ENCODE data around the gene LRRC56.

Gene LRRC56

DNA sequence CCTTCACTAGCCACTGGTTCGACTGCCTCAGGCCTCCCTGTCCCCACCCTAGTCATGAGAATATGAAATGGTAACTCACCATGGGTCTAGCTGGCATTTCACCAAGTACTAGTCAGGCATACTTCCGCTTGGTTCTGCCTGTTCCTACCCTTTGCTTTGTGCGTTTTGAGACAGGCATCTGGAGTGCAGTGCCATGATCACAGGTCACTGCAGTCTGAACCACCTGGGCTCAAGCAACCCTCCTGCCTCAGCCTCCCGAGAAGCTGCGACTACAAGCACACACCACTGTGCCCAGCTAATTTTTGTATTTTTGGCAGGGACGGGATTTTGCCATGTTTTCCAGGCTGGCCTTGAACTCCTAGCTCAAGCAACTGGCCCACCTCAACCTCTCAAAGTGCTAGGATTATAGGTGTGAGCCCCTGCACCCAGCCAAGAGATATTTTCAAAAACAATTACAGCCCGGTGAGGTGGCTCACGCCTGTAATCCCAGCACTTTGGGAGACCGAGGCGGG lies 16.1 kb upstream of the LRRC56 start:
- no peak for DNase-seq

DNA sequence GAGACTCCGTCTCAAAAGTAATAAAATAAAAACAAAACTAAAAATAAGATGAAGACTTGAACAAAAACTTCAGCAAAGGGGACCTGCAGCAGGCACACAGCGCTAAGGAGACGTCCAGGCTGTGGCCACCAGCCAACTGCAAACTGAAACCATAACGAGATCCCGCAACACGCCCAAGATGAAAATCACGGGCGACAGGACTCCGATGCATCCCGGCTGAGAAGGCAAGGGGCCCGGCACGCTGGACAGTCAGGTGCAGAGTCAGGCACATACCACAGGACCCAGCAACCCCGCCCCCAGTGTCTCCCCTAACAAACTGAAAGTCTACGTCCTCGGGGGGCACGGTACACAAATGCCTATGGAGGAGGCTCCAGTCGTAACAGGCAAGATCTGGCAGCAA lies 11.1 kb upstream of the LRRC56 start:
- no peak for DNase-seq

DNA sequence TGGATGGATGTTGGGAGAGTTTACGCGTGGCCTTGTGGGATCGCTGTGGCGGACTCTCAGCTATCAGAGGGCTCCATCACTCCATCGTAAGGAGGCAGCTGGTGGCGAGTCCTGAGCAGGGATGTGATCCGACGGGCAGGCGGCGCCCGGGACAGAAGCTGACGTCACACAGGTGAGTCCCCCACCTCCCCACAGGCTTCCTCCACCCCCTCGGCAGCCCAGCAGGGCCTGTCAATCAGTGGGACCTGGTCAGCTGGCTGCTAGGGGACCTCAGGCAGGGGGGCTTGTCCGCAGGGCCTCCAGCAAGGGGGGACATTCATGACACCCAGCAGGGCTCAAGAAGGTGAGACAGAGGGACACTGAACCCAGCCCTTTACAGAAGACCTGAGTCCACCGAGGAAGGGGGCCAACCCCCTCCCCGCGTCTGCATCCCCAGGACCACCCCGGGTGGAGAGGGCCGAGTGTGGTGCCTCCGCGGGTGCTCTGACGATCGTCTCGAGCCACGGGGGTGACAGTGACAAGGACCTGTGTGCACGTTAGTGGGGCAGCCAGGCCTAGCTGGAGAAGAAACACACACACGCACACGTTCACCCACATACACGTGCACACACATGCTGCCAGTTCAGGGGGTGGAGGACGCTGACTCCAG lies 9.0 kb upstream of the LRRC56 start:
- no peak for DNase-seq

DNA sequence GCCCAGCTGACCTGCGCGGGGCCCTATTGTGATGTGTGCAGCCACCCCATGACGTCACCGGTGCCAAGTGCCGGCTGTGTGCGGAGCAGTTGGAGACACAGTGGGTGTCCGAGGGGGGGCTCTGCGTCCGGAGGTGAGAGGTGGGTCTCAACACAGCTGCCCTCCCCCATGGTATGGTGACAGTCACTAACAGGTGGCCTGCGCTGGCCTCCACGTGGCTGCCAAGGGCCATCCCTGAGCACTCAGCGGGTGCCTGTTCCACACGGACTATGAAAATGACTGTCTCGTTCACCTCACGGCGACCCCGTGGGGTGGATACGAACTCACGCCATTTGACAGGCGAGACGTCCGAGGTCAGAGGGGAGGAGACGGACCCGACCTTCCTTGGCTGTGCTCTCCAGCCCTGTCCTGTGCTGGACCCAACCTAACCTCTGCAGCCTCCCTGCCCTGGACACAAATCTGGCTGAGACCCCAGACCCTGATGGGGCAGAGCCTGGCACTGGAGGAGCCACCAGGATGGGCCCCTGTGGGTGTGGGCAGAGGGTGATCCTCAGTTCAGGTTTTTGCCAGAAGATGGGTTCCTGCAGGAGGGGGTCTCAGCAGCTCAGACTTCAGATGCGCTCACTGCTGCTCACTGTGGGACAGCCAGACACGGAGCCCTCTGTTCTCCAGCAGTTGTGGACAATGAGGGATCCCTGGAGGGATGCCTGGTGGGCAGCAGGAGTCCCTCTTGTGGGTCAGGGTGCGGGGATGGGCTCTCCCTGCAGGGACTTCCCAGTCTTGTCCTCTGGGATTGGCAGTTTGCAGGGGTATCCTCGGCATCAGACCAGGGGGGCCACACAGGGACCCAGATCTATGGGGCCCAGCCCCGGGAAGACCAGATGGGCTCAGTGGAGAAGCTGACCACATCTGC lies 8.3 kb upstream of the LRRC56 start:
- no peak for DNase-seq

DNA sequence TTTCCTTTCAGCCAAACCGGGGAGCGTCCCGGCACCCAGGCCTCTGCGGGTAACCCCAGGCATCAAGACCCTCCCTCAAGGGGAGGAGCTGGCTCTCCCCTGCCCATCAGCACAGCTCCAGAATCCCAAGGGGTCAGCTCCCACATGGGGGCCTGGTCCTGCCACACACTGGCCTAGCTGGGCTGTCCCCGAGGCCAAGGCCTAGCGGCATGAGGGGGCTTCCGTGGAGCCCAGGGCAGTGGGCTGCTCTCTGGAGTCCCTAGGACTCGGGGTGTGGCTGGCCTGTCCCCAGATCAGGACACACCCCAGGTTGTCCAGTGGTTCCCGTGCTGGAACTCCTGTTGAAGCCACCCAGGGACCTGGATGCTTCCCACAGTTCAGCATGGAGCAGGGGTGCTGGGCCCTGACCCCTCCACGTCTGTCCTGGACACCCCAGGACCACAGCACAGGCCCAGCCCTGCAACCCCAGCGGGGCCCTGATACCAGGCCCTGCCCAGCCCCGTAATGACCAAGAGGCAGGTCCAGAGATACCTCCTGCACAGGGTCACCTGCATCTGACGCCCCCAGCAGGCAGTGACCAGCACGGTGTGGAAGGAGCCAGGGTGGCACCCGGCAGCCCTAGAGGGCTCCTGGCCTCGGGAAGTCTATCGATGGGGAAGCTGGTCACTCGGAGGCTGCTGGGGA lies 7.5 kb upstream of the LRRC56 start:
- no peak for DNase-seq

DNA sequence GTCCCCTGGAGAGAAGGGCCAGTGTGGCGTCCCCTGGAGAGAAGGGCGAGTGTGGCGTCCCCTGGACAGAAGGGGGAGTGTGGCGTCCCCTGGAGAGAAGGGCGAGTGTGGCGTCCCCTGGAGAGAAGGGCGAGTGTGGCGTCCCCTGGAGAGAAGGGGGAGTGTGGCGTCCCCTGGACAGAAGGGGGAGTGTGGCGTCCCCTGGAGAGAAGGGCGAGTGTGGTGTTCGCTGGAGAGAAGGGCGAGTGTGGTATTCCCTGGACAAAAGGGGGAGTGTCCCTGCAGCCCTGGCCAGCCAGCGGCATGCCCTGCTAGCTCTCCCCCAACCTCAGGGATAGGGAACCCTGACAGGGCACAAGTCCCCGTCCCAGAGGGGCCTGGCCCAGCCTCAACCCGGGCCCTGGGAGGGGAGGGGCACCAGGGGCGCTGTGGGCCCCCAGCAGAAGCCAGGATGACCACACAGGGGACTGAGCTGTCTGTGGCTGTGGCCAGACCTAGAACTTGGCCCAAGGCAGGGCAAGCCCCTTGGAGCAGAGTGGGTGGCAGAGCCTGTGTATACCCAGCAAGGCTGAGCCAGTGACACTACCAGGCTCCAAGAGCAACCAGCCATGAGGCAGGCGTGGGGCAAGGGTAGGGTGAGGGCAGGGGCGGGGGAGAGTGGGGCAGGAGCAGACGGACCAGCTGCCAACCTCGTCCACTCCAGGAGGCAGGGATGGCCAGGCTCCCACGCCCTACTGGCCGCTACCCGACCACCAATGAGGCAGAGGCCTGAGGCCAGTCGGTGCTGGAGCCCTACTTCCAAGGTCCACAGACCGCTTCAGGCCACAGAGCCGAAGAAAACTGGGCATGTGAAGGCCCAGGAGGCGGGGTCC lies 6.1 kb upstream of the LRRC56 start:
- no peak for DNase-seq

DNA sequence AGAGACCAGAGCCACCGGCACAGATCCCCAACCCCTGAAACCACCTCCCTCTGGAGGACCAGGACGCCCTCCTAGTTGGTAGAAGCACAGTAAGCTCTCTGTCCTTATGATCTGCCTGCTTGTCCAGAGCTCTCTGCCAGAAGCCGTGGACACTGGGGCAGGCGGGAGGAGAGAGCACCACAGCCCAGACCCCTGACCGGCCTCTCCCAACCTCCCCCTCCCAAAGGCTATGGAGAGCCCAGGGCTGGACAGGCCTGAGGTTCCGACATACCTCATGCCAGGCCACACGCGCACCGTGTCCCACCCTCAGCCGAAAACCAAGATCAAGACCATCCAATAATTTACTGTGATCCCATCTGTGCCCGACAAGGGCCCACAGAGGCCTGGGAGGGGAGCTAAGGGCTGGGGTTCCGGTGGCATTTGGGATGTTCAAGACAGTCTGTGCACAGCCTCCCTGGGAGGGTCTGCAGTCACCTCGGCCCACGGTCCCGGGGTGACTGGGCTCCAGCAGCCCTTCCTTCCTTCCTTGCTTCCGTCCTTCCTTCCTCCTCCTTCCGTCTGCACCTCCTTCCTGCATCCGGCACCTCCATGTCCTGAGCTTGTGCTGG lies 5.3 kb upstream of the LRRC56 start:
- no peak for DNase-seq

DNA sequence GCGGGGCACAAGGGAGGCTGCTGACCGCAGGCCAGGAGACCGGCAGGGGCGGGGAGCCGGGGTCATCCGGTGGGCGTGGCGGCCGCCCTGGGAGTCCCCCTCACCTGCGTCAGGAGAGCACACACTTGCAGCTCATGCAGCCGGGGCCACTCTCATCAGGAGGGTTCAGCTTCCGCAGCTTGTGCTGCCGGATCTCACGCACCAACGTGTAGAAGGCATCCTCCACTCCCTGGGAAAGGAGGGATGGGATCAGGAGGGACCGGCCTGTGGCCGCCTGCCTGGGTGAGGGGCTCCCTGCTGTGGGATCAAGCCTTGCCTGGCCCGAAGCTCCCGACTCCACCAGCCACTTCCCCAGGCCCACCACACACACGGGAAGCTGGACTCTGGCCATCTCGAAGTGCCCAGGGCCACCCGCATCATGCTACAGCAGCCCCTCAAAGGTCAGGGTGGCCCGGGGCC lies 4.8 kb upstream of the LRRC56 start:
- no peak for DNase-seq

DNA sequence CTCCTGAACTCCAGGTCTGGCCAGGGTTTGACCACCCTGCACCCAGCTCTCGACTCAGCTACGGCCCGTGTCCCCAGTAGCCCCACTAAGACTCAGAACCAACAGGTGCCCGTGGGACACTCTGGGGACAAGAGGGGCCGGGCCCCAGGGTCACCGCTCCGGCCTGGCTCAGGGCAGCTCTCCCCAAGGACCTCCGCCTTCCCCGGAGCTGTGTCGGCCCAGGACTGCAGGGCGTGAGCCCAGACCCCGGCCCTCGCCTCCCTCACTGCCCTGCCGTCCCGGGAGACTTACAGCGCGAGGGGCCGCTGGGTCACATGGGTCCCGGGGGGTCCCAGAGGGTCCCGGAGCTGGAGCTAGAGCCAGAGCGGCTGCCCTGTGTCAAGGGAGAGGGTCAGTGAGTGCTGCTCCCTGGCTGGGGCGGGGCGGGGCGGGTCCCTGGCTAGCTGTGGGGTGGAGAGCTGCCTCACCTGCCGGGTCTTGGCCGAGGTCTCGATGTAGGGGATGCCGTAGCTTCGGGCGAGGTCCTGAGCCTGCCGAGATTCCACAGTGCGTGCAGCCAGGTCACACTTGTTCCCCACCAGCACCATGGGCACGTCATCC lies 4.2 kb upstream of the LRRC56 start:
- DNase-seq = no peak

DNA sequence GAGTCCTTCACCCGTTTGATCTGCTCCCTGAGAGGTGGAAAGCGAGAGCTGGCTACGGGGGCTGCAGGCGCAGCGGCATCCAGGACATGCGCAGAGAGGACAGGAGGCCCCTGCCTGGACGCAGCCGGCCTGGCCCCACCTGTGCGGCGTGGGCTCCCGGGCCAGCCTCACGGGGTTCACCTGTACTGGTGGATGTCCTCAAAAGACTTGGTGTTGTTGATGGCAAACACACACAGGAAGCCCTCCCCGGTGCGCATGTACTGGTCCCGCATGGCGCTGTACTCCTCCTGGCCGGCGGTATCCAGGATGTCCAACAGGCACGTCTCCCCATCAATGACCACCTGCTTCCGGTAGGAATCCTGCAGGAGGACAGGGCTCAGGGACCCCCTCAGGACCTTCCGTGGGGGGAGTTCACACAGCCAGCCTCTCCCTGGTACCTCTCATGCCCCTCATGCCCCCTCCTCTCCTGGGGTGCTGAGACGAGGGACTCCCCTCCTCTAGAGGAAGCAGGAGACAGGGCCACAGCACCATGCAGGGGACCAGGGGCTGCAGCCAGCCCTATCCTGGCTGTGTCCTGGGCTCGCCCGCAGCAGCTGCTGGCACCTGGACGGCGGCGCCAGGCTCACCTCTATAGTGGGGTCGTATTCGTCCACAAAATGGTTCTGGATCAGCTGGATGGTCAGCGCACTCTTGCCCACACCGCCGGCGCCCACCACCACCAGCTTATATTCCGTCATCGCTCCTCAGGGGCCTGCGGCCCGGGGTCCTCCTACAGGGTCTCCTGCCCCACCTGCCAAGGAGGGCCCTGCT lies 3.5 kb upstream of the LRRC56 start:
- DNase-seq = no peak

DNA sequence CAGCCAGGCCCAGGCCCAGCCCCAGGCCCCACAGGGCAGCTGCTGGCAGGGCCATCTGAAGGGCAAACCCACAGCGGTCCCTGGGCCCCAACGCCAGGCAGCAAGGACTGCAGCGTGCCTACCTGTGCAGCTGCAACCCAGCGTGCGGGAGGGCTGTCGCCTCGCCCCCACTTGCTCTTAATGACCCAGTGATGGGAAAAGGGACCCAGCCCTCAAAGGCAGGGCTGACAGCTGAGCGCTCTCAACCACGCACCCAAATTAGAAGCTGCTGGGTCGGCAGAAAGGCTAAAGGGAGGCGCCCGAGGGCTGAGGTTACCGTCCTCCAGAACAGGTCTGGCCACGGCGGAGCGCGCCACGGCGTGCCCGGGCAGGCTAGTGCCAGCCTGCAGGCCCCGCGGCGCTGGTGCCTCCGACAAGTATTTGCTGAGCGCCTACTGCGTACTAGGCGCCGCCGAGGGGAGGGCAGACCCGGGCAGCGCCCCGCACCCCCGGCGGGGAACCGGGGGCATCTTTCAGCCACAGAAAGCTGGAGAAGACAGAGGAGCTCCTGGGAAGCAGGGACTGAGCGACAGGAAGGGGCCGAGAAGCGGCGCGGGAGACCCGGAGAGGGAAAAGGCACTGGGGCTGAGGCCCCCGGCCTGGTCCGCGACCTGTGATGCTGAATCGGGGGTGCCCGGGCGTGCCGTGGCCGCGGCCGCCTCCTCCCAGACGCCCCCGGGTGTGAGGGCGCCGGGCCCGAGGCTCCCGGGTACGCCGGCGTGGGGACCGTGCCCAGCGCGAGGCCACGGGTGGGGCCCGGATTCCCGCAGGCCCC lies 2.7 kb upstream of the LRRC56 start:
- DNase-seq = peak; percentile 22

DNA sequence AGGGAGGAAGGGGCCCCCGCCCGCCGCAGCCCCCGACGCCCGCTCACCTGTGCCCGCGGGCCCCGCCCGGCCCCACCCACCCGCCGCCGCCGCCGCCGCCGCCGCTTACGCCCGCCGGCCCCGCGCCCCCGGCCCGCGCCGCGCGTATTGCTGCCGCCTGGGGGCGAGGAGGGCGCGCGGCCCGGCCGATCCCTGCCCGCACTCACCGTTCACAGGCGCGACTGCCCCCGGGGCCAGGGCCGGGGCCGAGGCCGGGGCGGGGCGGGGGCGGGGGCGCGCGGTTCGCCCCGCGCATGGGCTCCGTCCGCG lies 2.2 kb upstream of the LRRC56 start:
- no peak for DNase-seq

DNA sequence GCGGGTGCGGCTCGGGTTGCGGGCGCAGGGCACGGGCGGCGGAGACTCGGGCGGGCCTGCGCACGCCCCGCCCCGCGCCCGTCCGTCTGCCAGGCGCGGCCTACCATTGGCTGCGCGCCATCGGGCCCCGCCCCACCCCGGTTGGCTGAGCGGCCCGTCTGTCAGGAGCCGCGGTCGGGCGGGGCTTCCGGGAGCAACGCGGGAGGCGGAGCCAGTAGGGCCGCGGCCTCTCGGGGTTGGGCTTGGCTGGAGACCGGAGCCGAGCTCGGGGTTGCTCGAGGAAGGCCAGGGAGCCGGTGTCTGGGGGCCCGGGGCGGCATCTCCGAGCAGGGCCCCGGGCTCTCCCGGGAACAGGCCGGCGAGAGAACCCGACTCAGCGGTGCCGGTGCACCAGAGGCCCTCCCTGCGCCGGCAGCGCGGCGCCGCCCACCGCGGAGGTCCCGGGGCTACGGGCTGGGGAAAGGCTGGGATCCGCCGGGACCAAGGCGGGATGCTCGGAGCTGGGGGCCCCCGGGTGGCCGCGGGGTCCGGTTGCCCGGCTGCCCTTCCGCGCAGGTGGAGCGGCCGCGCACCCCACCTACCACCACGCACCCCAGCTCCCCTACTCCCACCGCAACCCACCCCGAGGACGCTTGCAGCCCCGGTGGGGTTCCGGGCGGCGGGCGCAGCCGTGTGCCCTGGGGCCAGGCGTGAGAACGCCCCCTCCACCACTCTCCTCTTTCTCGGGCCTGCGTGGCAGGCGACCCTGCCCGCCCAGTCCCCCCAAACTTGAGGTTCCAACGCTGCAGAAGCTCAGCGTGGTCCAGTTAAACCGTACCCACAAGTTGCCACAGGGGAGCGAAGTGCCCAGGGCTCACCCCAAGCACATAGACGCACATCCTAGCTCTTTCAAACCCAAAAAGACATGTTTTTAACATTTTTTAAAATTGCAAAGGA lies 1.5 kb upstream of the LRRC56 start, which contains the start of gene HRAS:
Gene HRAS, minus strand, starts transcription at position 58 of the 936 bp plus-strand sequence.
- DNase-seq = peak; percentile 71

DNA sequence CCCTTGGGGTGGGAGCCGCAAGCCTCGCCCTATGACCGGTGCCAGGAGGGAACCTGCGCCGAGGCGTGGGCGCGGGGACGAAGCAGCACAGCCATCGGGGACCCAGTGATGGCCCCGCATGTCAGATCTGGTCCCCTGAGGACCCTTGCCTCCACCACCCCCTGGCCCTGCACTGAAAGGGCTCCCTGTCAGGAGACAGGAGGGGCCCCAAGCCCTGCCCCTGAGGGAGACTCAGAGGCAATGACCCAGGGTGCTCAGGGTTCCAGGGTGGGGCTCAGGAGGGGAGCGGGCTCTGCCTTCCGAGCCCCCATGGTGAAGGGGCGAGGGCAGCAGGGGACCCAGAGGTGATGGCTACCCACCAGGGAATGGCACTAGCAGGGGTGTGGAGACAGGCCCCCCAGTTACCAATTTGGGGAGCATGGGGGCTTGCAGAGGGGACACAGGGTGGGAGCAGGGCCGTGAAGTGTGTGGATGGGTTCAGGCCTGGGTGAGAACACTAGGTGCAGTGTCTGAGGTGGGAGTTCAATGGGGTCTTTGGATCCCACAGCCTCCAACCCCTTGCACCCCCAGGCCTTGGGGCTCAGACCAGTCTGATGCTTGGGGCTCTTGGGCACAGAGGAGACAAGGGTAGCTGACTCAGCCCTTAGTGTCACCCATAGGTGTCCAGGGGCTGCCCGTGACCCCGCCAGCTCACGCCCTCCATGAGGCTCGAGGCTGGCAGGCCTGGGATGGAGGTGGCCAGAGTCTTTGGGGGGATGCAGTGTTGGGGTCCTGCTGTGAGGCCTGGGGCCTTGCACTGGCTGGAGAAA lies 499 bp downstream of the LRRC56 start:
- DNase-seq = no peak

DNA sequence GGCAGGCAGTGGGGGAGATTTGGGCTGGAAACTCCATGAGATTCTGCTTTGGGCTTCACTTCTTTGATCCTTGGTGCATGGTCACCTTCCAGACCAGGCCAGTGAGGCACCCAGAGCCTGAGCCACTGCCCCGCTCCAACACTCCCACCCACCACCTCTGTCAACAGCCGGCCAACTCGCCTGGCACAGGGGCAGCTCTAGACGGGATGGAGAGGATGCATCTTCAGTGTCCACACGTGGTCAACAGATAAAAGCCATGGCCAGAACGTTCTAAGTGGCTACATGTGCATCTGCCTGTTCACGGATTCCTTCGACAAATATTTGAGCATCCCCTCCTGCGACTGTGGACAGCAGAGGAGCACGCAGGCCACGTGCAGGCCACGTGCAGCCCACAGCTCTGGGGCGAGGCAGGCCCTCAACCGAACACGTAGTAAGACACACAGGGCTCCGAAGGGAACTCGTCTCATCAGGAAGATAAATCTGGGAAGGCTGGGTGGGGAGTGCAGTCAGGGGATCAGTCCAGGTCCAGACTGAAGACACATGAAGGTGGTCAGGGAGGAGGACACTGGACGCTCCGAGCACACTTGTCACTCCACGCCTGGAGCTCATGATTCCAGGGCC lies 1.2 kb downstream of the LRRC56 start:
- DNase-seq = no peak

DNA sequence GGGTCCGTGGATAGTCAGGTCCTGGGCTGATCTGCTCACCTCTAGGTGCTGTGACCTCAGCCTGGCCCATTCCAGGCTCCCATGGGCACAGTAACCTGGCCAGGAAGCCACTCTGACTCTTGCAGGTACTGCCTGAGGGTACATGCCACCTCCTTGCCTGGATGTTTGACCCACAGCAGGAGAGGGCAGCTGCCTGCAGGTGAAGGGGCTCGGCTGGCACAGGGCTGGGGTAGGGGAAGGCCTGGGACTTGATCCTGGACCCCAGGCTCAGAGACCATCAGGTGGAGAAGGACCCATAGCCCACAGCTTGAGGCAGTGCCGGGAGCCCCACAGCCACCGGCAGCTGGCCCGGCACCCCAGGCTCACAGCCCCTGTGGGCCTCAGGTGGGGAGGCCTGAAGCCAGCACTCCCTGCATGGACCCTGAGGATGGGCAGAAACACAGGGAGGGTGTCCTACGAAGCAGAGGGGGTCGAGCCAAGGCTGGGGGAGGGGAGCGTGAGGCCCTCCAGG lies 2.7 kb downstream of the LRRC56 start:
- DNase-seq = no peak
